IMR-90 (cell line): ENCODE measurements around the gene ZNF660. TPM values are rescaled to one million over a fixed set of nuclear protein-coding genes. Genes with fewer than 3 reads are reported as not detected.

Experiments used
- ATAC-seq: fragments of 200-7000 bp; cut with Tn5 transposase; 2 replicates; pipeline ENCODE4 v1.9.1; 2020; ENCODE audit warnings: low read depth, mild to moderate bottlenecking, moderate library complexity
- BruUV-seq: library from RNA; stranded (reverse); fragments of 400-500 nt; replicated peaks from 2 replicates; lab custom pipeline; 2021; lab: Mats Ljungman, UMichigan
- CTCF ChIA-PET: fragments of 300-600 bp; formaldehyde crosslinking; extraction: SDS; loops from one replicate; lab custom pipeline; 2021; ENCODE audit warnings: antibody characterized with exemption; lab: Yijun Ruan, JAX
- POLR2A ChIA-PET: fragments of 300-600 bp; sonication (Branson Sonifier 250); formaldehyde crosslinking; loops from one replicate; lab custom pipeline; 2022; ENCODE audit warnings: antibody characterized with exemption; ENCODE audit not compliant: unreplicated experiment; lab: Charles Lee
- DNase-seq: peaks from one replicate; pipeline ENCODE4 v3.0.0; 2013
- H2AFZ ChIP-seq: replicated peaks from 2 replicates; pipeline ENCODE3; 2013; ENCODE audit warnings: low read length, mild to moderate bottlenecking; ENCODE audit not compliant: poor library complexity
- H2AK5ac ChIP-seq: 2 replicates; pipeline ENCODE4 v1.6.1; 2013; ENCODE audit warnings: low read depth, low read length, inconsistent platforms
- H2AK9ac ChIP-seq: replicated peaks from 2 replicates; pipeline ENCODE3; 2013; ENCODE audit warnings: mild to moderate bottlenecking, low read depth, low read length, moderate library complexity; ENCODE audit not compliant: poor library complexity
- H2BK120ac ChIP-seq: 2 replicates; pipeline ENCODE4 v1.6.1; 2013; ENCODE audit warnings: low read depth, low read length, inconsistent platforms
- H2BK15ac ChIP-seq: 3 replicates; pipeline ENCODE4 v1.6.1; 2013; ENCODE audit warnings: low read depth, low read length, inconsistent platforms
- H2BK20ac ChIP-seq: 2 replicates; pipeline ENCODE4 v1.6.1; 2013; ENCODE audit warnings: low read depth, mild to moderate bottlenecking, inconsistent platforms, low read length, moderate library complexity
- H2BK5ac ChIP-seq: 2 replicates; pipeline ENCODE4 v1.6.1; 2013; ENCODE audit warnings: mild to moderate bottlenecking, low read depth, low read length, inconsistent platforms; ENCODE audit not compliant: poor library complexity, severe bottlenecking
- H3K14ac ChIP-seq: replicated peaks from 2 replicates; pipeline ENCODE4 v1.6.1; 2013; ENCODE audit warnings: low read depth, low read length, inconsistent platforms
- H3K18ac ChIP-seq: 2 replicates; pipeline ENCODE4 v1.6.1; 2013; ENCODE audit warnings: low read depth, low read length, control low read depth
- H3K23ac ChIP-seq: 2 replicates; pipeline ENCODE4 v1.6.1; 2013; ENCODE audit warnings: low read depth, low read length, inconsistent platforms
- H3K27ac ChIP-seq: 2 replicates; pipeline ENCODE4 v1.5.1; 2013; ENCODE audit warnings: mild to moderate bottlenecking, control low read depth, low read length; ENCODE audit not compliant: insufficient read depth
- H3K27me3 ChIP-seq: 2 replicates; pipeline ENCODE4 v1.6.1; 2013; ENCODE audit warnings: low read length; ENCODE audit not compliant: control insufficient read depth, insufficient read depth
- H3K36me3 ChIP-seq: 2 replicates; pipeline ENCODE4 v1.6.1; 2013; ENCODE audit warnings: low read length, mixed read lengths; ENCODE audit not compliant: control insufficient read depth, insufficient read depth
- H3K4ac ChIP-seq: 2 replicates; pipeline ENCODE4 v1.6.1; 2013; ENCODE audit warnings: low read depth, low read length, inconsistent platforms
- H3K4me1 ChIP-seq: 2 replicates; pipeline ENCODE4 v1.6.1; 2013; ENCODE audit warnings: low read length, mixed read lengths; ENCODE audit not compliant: control insufficient read depth, insufficient read depth
- H3K4me2 ChIP-seq: 2 replicates; pipeline ENCODE4 v1.6.1; 2013; ENCODE audit warnings: low read depth, mild to moderate bottlenecking, control low read depth, low read length, moderate library complexity
- H3K4me3 ChIP-seq: 2 replicates; pipeline ENCODE4 v1.5.1; 2013; ENCODE audit warnings: low read depth, mild to moderate bottlenecking, control low read depth, low read length, moderate library complexity; ENCODE audit not compliant: insufficient read depth
- H3K56ac ChIP-seq: 2 replicates; pipeline ENCODE4 v1.6.1; 2013; ENCODE audit warnings: low read length, inconsistent platforms; ENCODE audit not compliant: insufficient read depth; ENCODE audit errors: extremely low read depth
- H3K79me1 ChIP-seq, 2 experiments: 2 replicates each; pipeline ENCODE4 v1.6.1; 2013; ENCODE audit warnings: low read length in 2 of 2, inconsistent platforms in 1 of 2, low read depth in 1 of 2
- H3K9ac ChIP-seq: 2 replicates; pipeline ENCODE4 v1.6.1; 2013; ENCODE audit warnings: low read depth, low read length, control low read depth
- H3K9me1 ChIP-seq: 2 replicates; pipeline ENCODE4 v1.6.1; 2013; ENCODE audit warnings: low read length, inconsistent platforms; ENCODE audit not compliant: insufficient read depth
- H3K9me3 ChIP-seq: 2 replicates; pipeline ENCODE4 v1.6.1; 2013; ENCODE audit warnings: low read length; ENCODE audit not compliant: control insufficient read depth, insufficient read depth
- H4K20me1 ChIP-seq: 2 replicates; pipeline ENCODE4 v1.6.1; 2013; ENCODE audit warnings: low read length, inconsistent platforms; ENCODE audit not compliant: insufficient read depth
- H4K5ac ChIP-seq: 2 replicates; pipeline ENCODE4 v1.6.1; 2013; ENCODE audit warnings: mild to moderate bottlenecking, low read depth, low read length, control low read depth
- H4K8ac ChIP-seq, 2 experiments: 2 replicates each; pipeline ENCODE4 v1.6.1; 2013; ENCODE audit warnings: low read depth in 2 of 2, low read length in 2 of 2, control low read depth in 1 of 2, inconsistent platforms in 1 of 2
- H4K91ac ChIP-seq: 2 replicates; pipeline ENCODE4 v1.6.1; 2013; ENCODE audit warnings: low read depth, low read length, inconsistent platforms; ENCODE audit not compliant: insufficient read depth
- BHLHE40 ChIP-seq: fragments of 150-350 bp; IDR thresholded peaks from 2 replicates; pipeline ENCODE4 v1.6.1; 2016; ENCODE audit warnings: mild to moderate bottlenecking, low read depth, low read length
- CEBPB ChIP-seq: IDR thresholded peaks from 2 replicates; pipeline ENCODE4 v1.6.1; 2012; ENCODE audit warnings: low read depth, low read length, improper control_type of control experiment
- CHD1 ChIP-seq: IDR thresholded peaks from 2 replicates; pipeline ENCODE4 v1.6.1; 2012; ENCODE audit warnings: low read depth, low read length, improper control_type of control experiment
- MAFK ChIP-seq: IDR thresholded peaks from 2 replicates; pipeline ENCODE4 v1.6.1; 2012; ENCODE audit warnings: low read depth, low read length, improper control_type of control experiment
- MAZ ChIP-seq: IDR thresholded peaks from 2 replicates; pipeline ENCODE4 v1.6.1; 2012; ENCODE audit warnings: low read depth, mild to moderate bottlenecking, low read length, improper control_type of control experiment, moderate library complexity, borderline replicate concordance
- MXI1 ChIP-seq: IDR thresholded peaks from 2 replicates; pipeline ENCODE4 v1.6.1; 2012; ENCODE audit warnings: low read depth, mild to moderate bottlenecking, low read length, moderate library complexity, borderline replicate concordance
- NFE2L2 ChIP-seq: fragments of 150-350 bp; IDR thresholded peaks from 2 replicates; pipeline ENCODE4 v1.6.1; 2016; ENCODE audit warnings: low read depth, mild to moderate bottlenecking, low read length
- POLR2A ChIP-seq: IDR thresholded peaks from 2 replicates; pipeline ENCODE4 v1.6.1; 2012; ENCODE audit warnings: mild to moderate bottlenecking, low read depth, low read length
- RFX5 ChIP-seq: IDR thresholded peaks from 2 replicates; pipeline ENCODE4 v1.8.0; 2012; ENCODE audit warnings: low read depth, mild to moderate bottlenecking, low read length, moderate library complexity
- SMC3 ChIP-seq: fragments of 150-350 bp; IDR thresholded peaks from 2 replicates; pipeline ENCODE4 v1.6.1; 2016; ENCODE audit warnings: low read depth, mild to moderate bottlenecking, antibody characterized with exemption, low read length, moderate library complexity
- WGBS, 2 experiments: methylation state at CpG; one replicate each; pipeline versions ENCODE4 v1.1.5 to v1.1.7; 2013; ENCODE audit warnings: missing lambda C conversion rate in 2 of 2; ENCODE audit not compliant: insufficient read length in 1 of 2; ENCODE audit errors: extremely low coverage in 2 of 2; 5-methylcytosine and 5-hydroxymethylcytosine counted together
- dilution Hi-C: fragments of 300-500 bp; cut with HindIII; formaldehyde crosslinking; loops from one replicate; pipeline ENCODE4 v1.14.3; 2018; ENCODE audit warnings: low sequenced_read_pairs; ENCODE audit not compliant: unreplicated experiment
- in situ Hi-C: fragments of 300-500 bp; cut with MboI; formaldehyde crosslinking; loops from 3 replicates; pipeline ENCODE4 v1.14.3; 2019; ENCODE audit warnings: low sequenced_read_pairs, inconsistent platforms, mixed read lengths
- intact Hi-C: fragments of 100-400 bp; cut with micrococcal nuclease; formaldehyde crosslinking; loops from 2 replicates; pipeline ENCODE4 v1.10.0; 2022
- polyA plus RNA-seq, 3 experiments: library from polyadenylated mRNA; depleted of rRNA; stranded (reverse); fragments of >200 nt; gene quantifications; 2 replicates each; pipeline ENCODE4 v1.2.3, GENCODE V29; 2012; ENCODE audit warnings: low replicate concordance in 1 of 3
- total RNA-seq: library from RNA; depleted of rRNA; stranded (reverse); fragments of >200 nt; gene quantifications from 2 replicates; pipeline ENCODE4 v1.2.3, GENCODE V29; 2012
- TF ChIP-seq, protein P1 (sequence below): fragments of 150-350 bp; IDR thresholded peaks from 2 replicates; pipeline ENCODE4 v1.6.1; 2017; ENCODE audit warnings: mild to moderate bottlenecking, antibody characterized with exemption, low read length, low read depth
- TF ChIP-seq, protein P2 (sequence below): conservative IDR thresholded peaks from 2 replicates; pipeline ENCODE4 v1.5.1; 2012; ENCODE audit warnings: mild to moderate bottlenecking, low read depth, low read length, improper control_type of control experiment
- TF ChIP-seq, protein P3 (sequence below): fragments of 150-350 bp; IDR thresholded peaks from 2 replicates; pipeline ENCODE4 v1.6.1; 2016; ENCODE audit warnings: low read depth, mild to moderate bottlenecking, low read length, moderate library complexity, borderline replicate concordance

The ZNF660 gene
- total and polyA plus RNA-seq, 2 of the 4 experiments (the other 2 are of a cell fraction), result 0.70 to 1.3 TPM

DNA sequence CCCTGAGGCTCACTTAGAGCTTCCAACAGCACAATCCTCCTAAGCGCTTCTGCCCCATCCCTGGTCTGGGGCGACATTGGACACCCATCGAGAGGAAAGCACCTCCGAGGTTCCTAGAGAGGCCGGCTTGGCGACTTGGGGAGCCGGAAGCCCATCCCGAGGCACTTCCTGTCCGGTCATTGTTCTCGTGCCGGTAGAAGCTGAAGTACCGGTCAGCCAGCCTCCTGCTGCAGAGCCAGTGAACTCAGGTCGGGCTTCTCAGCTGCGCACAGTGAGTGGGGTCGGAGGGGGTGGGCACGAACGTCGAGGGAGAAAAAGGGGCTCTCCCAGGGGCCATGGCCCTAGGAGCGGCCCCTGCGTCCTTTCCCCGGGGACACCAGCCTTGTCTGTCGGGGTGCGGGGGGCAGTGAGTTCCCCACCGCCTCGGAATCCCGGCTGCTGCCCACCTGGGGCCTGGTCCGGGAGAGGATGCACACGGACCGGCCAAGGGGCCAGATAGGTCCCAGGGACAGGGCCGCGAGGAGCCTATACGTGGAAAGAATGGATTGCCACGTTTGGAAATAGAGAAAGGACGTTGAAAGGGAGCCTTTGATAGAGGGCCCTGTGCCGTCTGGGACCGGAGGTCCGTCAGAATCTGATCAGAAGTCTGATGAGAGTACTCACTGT is 63.9 kb downstream of the ZNF660 start, which contains the start of gene ZNF35:
Gene ZNF35 (plus strand): TSS at position 169 of the 666 bp plus-strand sequence. CDS start 2,336 bp downstream, outside the sequence.
- Histone ChIP-seq H3K4ac (peak within 1 kb of the TSS; percentile 88), H3K36me3 (peaks cover 25% of the 10 kb centered on the region), H3K18ac (no peak within 1 kb of the TSS), H3K27ac (peak within 1 kb of the TSS; percentile 65), H3K27me3 (no peaks in the 10 kb centered on the region), H3K14ac (peak within 1 kb of the TSS; percentile 90), H4K8ac (peak within 1 kb of the TSS; percentile 85 to 96; a peak in 3 of 4 replicates), H3K9me1 (no peaks in the 10 kb centered on the region), H3K9ac (peak within 1 kb of the TSS; percentile 88), H4K5ac (peak within 1 kb of the TSS; percentile 25; the same call in 1 of the 2 replicates), H3K4me1 (no peaks in the 10 kb centered on the region; the same call in 1 of the 2 replicates), H2AK5ac (no peak within 1 kb of the TSS; the same call in 1 of the 2 replicates), H2BK5ac (no peak within 1 kb of the TSS), H3K9me3 (peaks cover 10% of the 10 kb centered on the region), H2AK9ac (peak within 1 kb of the TSS; percentile 91), H3K56ac (peak within 1 kb of the TSS; percentile 70), H2BK20ac (no peak within 1 kb of the TSS), H3K4me3 (peak within 1 kb of the TSS; percentile 81), H4K91ac (peak within 1 kb of the TSS; percentile 80), H2BK120ac (peak within 1 kb of the TSS; percentile 56; the same call in 1 of the 2 replicates), H3K23ac (peak within 1 kb of the TSS; percentile 83), H4K20me1 (no peaks in the 10 kb centered on the region), H2AFZ (peak within 1 kb of the TSS; percentile 90), H3K79me1 (peaks cover 6 to 22% of the 10 kb centered on the region in 2 experiments; a peak in 3 of 4 replicates), H3K4me2 (peak within 1 kb of the TSS; percentile 98), H2BK15ac (no peak within 1 kb of the TSS)
- CTCF ChIA-PET, result interaction anchor here (0.6 kb wide), 1 partner anchor 339 kb away, joined by 3 read pairs; no protein-coding TSS in a partner anchor
- peak; percentile 98 for ATAC-seq
- no TSS peak for BruUV-seq
- POLR2A ChIA-PET, result no interaction called here
- intact Hi-C loops (loop anchor here (1.0 to 10.0 kb wide), 2 partner anchors 24 to 266 kb away; no protein-coding TSS in a partner anchor), in situ Hi-C loops (loop anchor here (25.0 kb wide), 1 partner anchor 311 kb away; the partner anchor contains the start of gene TCAIM), dilution Hi-C loops (no loop called here)
- WGBS, 2 experiments, result 3% methylated on average over 13 of the region's 37 CpGs; no CpG with 5 or more reads in 1 of the 2 experiments
- peak; percentile 92 for DNase-seq
- TF ChIP-seq MAFK (no peak), MXI1 (peak; percentile 48; the same call in 1 of the 2 replicates), MAZ (peak; percentile 41; the same call in 1 of the 2 replicates), SMC3 (0 out of 2 replicates have a peak, but pooled peaks have one; percentile 0), CEBPB (no peak), NFE2L2 (no peak), POLR2A (peak; percentile 71), BHLHE40 (no peak; the same call in 1 of the 2 replicates), CHD1 (no peak), RFX5 (no peak)
- TF ChIP-seq, protein P1, sequence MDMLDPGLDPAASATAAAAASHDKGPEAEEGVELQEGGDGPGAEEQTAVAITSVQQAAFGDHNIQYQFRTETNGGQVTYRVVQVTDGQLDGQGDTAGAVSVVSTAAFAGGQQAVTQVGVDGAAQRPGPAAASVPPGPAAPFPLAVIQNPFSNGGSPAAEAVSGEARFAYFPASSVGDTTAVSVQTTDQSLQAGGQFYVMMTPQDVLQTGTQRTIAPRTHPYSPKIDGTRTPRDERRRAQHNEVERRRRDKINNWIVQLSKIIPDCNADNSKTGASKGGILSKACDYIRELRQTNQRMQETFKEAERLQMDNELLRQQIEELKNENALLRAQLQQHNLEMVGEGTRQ, result no peak; the same call in 1 of the 2 replicates
- TF ChIP-seq, protein P2, sequence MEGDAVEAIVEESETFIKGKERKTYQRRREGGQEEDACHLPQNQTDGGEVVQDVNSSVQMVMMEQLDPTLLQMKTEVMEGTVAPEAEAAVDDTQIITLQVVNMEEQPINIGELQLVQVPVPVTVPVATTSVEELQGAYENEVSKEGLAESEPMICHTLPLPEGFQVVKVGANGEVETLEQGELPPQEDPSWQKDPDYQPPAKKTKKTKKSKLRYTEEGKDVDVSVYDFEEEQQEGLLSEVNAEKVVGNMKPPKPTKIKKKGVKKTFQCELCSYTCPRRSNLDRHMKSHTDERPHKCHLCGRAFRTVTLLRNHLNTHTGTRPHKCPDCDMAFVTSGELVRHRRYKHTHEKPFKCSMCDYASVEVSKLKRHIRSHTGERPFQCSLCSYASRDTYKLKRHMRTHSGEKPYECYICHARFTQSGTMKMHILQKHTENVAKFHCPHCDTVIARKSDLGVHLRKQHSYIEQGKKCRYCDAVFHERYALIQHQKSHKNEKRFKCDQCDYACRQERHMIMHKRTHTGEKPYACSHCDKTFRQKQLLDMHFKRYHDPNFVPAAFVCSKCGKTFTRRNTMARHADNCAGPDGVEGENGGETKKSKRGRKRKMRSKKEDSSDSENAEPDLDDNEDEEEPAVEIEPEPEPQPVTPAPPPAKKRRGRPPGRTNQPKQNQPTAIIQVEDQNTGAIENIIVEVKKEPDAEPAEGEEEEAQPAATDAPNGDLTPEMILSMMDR, result no peak
- TF ChIP-seq, protein P3, sequence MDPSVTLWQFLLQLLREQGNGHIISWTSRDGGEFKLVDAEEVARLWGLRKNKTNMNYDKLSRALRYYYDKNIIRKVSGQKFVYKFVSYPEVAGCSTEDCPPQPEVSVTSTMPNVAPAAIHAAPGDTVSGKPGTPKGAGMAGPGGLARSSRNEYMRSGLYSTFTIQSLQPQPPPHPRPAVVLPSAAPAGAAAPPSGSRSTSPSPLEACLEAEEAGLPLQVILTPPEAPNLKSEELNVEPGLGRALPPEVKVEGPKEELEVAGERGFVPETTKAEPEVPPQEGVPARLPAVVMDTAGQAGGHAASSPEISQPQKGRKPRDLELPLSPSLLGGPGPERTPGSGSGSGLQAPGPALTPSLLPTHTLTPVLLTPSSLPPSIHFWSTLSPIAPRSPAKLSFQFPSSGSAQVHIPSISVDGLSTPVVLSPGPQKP, result no peak
